HL-60/S4 (cell line): ENCODE results near the gene GSE1.

Source experiments
- in situ Hi-C: fragments of 300-500 bp; cut with MboI; formaldehyde crosslinking; loops from 2 replicates; pipeline ENCODE4 v1.14.3; 2022; ENCODE audit warnings: low sequenced_read_pairs

The GSE1 gene

GRCh38 chr16:85656351-85657266 lies 43.5 kb downstream of the GSE1 start:
- in situ Hi-C loops: no loop called here

- in situ Hi-C loops: no loop called here
These were observed 44.1 kb downstream of the GSE1 start for GRCh38 chr16:85657267-85657650.

- in situ Hi-C loops: no loop called here
These were observed 44.9 kb downstream of the GSE1 start for GRCh38 chr16:85657996-85658395.

GRCh38 chr16:85658504-85659326 lies 45.6 kb downstream of the GSE1 start:
- in situ Hi-C loops: no loop called here

GRCh38 chr16:85659336-85659735 lies 46.2 kb downstream of the GSE1 start:
- in situ Hi-C loops: no loop called here

GRCh38 chr16:85659805-85660511 lies 46.8 kb downstream of the GSE1 start:
- in situ Hi-C loops: no loop called here

- in situ Hi-C loops: no loop called here
These were observed 48.0 kb downstream of the GSE1 start for GRCh38 chr16:85660843-85661739.

GRCh38 chr16:85661740-85662481 lies 48.8 kb downstream of the GSE1 start:
- in situ Hi-C loops: no loop called here

- in situ Hi-C loops: no loop called here
These were observed 49.3 kb downstream of the GSE1 start for GRCh38 chr16:85662482-85662812.

- in situ Hi-C loops: no loop called here
These were observed 50.1 kb downstream of the GSE1 start for GRCh38 chr16:85662976-85663830.

GRCh38 chr16:85663891-85664321 lies 50.8 kb downstream of the GSE1 start:
- in situ Hi-C loops: no loop called here

- in situ Hi-C loops: no loop called here
These were observed 51.7 kb downstream of the GSE1 start for GRCh38 chr16:85664580-85665372.

- in situ Hi-C loops: no loop called here
These were observed 52.2 kb downstream of the GSE1 start for GRCh38 chr16:85665373-85665740.

GRCh38 chr16:85665929-85666328 lies 52.8 kb downstream of the GSE1 start:
- in situ Hi-C loops: no loop called here

GRCh38 chr16:85667261-85667660 lies 54.1 kb downstream of the GSE1 start:
- in situ Hi-C loops: no loop called here

- in situ Hi-C loops: no loop called here
These were observed 54.8 kb downstream of the GSE1 start for GRCh38 chr16:85667841-85668413.

GRCh38 chr16:85668676-85669424 lies 55.7 kb downstream of the GSE1 start:
- in situ Hi-C loops: no loop called here
